PFSK-1 (cell line): ENCODE data around the gene RCN1.

Experiments used
- FOXP2 ChIP-seq: optimal IDR thresholded peaks from 2 replicates; pipeline ENCODE3; 2011; ENCODE audit warnings: borderline replicate concordance, control low read depth, inconsistent platforms; ENCODE audit not compliant: insufficient read depth; ENCODE audit errors: extremely low read length, extremely low read depth
- POLR2AphosphoS5 ChIP-seq: IDR thresholded peaks from 2 replicates; pipeline ENCODE4 v1.6.1; 2012; ENCODE audit warnings: low read depth, mild to moderate bottlenecking, control low read depth, low read length, moderate library complexity
- SIN3A ChIP-seq: IDR thresholded peaks from 2 replicates; pipeline ENCODE4 v1.6.1; 2012; ENCODE audit warnings: mild to moderate bottlenecking, low read length, moderate library complexity, borderline replicate concordance; ENCODE audit not compliant: insufficient read depth
- TAF1 ChIP-seq: IDR thresholded peaks from 2 replicates; pipeline ENCODE4 v1.6.1; 2012; ENCODE audit warnings: low read length, control low read depth, borderline replicate concordance; ENCODE audit not compliant: insufficient read depth
- TF ChIP-seq, protein P1 (sequence below), 2 experiments: IDR thresholded peaks; 2 replicates each; pipeline versions ENCODE4 v1.6.1 to v1.8.0; 2011 to 2012; ENCODE audit warnings: low read depth in 2 of 2, low read length in 2 of 2, control low read depth in 1 of 2, inconsistent platforms in 1 of 2, mild to moderate bottlenecking in 1 of 2, moderate library complexity in 1 of 2; ENCODE audit not compliant: insufficient read depth in 1 of 2

Gene RCN1

DNA sequence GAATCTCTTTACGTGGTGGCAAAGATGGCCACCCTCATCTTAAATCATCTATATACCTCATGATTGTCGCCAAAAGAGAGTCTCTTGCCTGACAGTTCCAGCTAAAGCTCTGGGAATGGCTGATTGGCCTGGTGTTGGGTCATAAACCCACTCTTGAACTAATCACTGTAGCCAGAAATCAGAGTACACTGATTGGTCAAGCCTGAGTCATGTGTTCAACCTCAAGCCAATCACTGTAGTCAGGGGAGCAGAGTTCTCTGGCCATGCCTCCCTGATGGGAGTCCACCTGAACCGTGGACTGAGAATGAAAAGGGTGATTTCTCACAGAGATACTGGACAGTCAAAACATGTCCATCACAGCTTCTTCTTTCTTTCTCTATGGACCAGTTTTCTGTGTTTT lies 45.8 kb downstream of the RCN1 start:
- TF ChIP-seq TAF1 (no peak), FOXP2 (no peak), SIN3A (no peak), POLR2AphosphoS5 (no peak)
- TF ChIP-seq, protein P1, sequence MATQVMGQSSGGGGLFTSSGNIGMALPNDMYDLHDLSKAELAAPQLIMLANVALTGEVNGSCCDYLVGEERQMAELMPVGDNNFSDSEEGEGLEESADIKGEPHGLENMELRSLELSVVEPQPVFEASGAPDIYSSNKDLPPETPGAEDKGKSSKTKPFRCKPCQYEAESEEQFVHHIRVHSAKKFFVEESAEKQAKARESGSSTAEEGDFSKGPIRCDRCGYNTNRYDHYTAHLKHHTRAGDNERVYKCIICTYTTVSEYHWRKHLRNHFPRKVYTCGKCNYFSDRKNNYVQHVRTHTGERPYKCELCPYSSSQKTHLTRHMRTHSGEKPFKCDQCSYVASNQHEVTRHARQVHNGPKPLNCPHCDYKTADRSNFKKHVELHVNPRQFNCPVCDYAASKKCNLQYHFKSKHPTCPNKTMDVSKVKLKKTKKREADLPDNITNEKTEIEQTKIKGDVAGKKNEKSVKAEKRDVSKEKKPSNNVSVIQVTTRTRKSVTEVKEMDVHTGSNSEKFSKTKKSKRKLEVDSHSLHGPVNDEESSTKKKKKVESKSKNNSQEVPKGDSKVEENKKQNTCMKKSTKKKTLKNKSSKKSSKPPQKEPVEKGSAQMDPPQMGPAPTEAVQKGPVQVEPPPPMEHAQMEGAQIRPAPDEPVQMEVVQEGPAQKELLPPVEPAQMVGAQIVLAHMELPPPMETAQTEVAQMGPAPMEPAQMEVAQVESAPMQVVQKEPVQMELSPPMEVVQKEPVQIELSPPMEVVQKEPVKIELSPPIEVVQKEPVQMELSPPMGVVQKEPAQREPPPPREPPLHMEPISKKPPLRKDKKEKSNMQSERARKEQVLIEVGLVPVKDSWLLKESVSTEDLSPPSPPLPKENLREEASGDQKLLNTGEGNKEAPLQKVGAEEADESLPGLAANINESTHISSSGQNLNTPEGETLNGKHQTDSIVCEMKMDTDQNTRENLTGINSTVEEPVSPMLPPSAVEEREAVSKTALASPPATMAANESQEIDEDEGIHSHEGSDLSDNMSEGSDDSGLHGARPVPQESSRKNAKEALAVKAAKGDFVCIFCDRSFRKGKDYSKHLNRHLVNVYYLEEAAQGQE (IDR thresholded peaks at IDR 0.05; ENCODE audit: insufficient read depth in 1 of 2, low read depth in 2 of 2, low read length in 2 of 2), result no peak

DNA sequence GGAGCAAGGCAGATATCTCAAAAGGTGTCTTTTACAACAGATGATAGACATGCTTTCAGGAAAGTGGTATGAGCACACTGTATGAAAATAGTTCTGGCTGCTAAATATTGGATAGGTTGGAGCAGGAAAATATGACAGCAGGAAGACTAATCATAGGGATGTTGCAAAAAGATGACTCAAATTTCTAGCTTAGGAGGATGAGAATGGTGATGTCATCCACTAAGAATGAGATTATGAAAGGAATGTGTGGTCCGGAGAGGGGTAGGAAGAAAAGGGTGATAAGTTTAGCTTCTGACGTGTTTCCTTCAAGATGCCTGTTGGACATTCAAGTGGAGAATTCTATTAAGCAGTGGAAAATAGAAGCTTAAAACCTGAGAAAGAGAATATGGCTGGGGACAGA lies 46.4 kb downstream of the RCN1 start:
- TF ChIP-seq TAF1, result no peak
- TF ChIP-seq, protein P1 (IDR thresholded peaks at IDR 0.05; ENCODE audit: insufficient read depth in 1 of 2, low read depth in 2 of 2, low read length in 2 of 2), result no peak
- TF ChIP-seq FOXP2, result no peak

DNA sequence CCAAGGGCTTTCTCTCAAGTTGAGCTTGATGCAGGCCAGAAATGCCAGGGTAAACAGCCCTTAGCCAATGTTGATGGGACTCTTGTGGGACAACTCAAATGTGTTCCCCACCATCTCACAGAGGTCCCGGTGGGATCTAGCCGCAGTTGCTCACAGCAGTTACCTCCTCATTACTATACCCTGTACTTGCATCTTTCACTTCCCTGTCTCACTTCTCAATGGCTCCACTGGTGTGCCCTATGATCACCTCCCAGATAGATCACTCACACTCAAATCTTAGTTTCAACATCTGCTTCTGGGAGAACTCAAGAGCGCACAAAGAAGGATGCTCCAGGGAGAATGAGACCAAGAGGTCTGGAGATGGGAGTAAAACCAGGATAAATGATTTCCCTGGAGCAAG lies 47.0 kb downstream of the RCN1 start:
- TF ChIP-seq FOXP2, result no peak
- TF ChIP-seq POLR2AphosphoS5, result no peak
- no peak for TF ChIP-seq SIN3A
- TF ChIP-seq, protein P1 (IDR thresholded peaks at IDR 0.05; ENCODE audit: insufficient read depth in 1 of 2, low read depth in 2 of 2, low read length in 2 of 2), result no peak
- TF ChIP-seq TAF1, result no peak

DNA sequence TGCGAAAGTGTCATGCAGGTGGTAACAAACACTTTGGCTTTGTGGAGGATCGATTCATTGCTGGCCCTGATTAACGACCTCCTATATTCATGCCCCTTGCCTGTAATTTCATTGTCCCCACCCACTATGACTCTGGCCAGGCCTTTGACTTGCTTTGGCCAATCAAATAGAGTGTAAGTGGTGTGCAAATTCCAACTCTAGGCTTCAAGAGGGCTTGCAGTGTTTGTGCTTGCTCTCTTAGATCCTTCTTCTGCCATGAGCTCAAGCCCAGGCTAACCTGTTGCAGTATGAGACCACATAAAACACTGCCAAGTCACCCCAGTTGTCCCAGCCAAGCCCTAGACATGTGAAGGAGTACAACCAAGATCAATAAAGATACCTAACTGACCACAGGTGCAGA lies 48.0 kb downstream of the RCN1 start:
- TF ChIP-seq, protein P1 (IDR thresholded peaks at IDR 0.05; ENCODE audit: insufficient read depth in 1 of 2, low read depth in 2 of 2, low read length in 2 of 2), result no peak
- TF ChIP-seq POLR2AphosphoS5 (no peak), TAF1 (no peak)

DNA sequence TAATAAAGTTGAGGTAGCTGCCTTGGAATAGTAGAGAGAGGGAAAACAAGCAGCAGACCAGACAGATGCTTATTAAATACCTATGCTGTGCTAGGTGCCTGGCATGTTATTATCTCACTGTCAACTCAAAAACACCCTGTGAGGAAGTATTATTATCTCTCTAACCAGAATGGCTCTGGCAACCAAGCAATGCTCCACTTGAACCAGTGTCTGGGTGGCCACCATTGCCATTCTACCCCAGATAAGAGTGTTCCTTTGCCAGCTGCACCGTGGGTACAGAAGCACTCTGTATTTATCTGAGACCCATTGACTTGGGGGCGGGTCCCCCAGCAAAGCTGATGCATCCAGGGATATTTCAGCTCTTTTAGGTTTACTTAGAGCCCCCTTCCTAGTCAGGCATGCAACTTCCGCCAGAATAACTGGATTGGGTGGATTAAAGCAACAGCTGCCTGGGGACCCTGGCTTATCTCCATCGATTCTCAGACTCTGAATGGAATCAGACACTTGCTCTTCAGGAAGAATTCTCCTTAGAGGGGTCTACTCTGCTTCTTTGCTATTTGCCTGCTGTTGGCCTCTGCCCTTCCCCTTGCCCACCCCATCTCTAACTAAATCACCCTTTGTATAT lies 49.1 kb downstream of the RCN1 start:
- no peak for TF ChIP-seq SIN3A
